ENCODE measurements around the gene PSAT1.

The PSAT1 gene

DNA sequence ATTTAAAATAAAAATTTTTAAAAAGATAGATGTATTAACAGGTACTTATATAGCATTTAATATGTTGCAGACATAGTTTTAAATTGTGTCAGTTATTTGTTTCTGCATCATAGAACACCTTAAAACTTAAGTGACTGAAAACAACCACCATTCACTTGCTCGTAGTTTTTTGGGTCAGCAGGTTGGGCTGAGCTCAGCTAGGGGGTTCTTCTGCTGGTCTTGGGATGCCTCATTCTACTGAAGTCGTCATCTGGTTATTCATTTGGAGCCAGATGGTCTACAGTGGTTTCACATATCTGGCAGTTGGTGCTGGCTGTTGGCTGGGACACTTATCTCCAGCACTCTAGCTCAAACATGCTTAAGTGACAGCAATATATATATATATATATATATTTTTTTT is 29.6 kb downstream of the PSAT1 start:
- no peak overlapping the region for H4K91ac ChIP-seq (ENCODE audit: low read depth, low read length)
- H3K4me1 ChIP-seq (ENCODE audit: control insufficient read depth in 1 of 2, insufficient read depth in 2 of 2, low read length in 2 of 2), result peaks cover 0 to 2% of the 10 kb centered on the region in 2 experiments
- H3K4ac ChIP-seq (ENCODE audit: low read depth, low read length), result no peak overlapping the region
- no peak overlapping the region for H4K8ac ChIP-seq (ENCODE audit: low read depth, low read length)
- peaks cover 0 to 4% of the 10 kb centered on the region in 2 experiments for H3K36me3 ChIP-seq (ENCODE audit: control insufficient read depth in 1 of 2, insufficient read depth in 2 of 2, low read length in 2 of 2)
- no peak overlapping the region for H3K4me3 ChIP-seq (ENCODE audit: low read depth, low read length)
- no peak overlapping the region for H3K27ac ChIP-seq (ENCODE audit: low read depth, low read length)
- no peak overlapping the region for H2AK5ac ChIP-seq (ENCODE audit: low read length)
- no peak for DNase-seq
- H4K12ac ChIP-seq (ENCODE audit: low read depth, low read length), result no peak overlapping the region
- H2BK12ac ChIP-seq (ENCODE audit: low read length), result no peak overlapping the region
- H3K27me3 ChIP-seq (ENCODE audit: insufficient read depth, low read length), result no peaks in the 10 kb centered on the region
- no peak overlapping the region for H2BK5ac ChIP-seq (ENCODE audit: low read depth, low read length, poor library complexity)
- H3K18ac ChIP-seq (ENCODE audit: low read length), result no peak overlapping the region
- no peaks in the 10 kb centered on the region for H3K9me3 ChIP-seq (ENCODE audit: insufficient read depth, low read depth, low read length)
- H3K79me2 ChIP-seq (ENCODE audit: control insufficient read depth, insufficient read depth, low read length, poor library complexity), result no peaks in the 10 kb centered on the region
- H3K79me1 ChIP-seq (ENCODE audit: low read length), result no peaks in the 10 kb centered on the region
- no peak overlapping the region for H3K14ac ChIP-seq (ENCODE audit: low read length)
- no peak overlapping the region for H2AFZ ChIP-seq (ENCODE audit: insufficient read depth, low read length, poor library complexity)
- no peak overlapping the region for H2BK120ac ChIP-seq (ENCODE audit: insufficient read depth, low read length, poor library complexity)
- no peak overlapping the region for H3K4me2 ChIP-seq (ENCODE audit: low read length)
- H3K9ac ChIP-seq (ENCODE audit: low read length), result no peak overlapping the region
- H3K23ac ChIP-seq (ENCODE audit: low read length), result no peak overlapping the region
- WGBS (ENCODE audit: extremely low coverage, insufficient coverage, insufficient read length), result no CpG with 5 or more reads among the region's 2 CpGs

DNA sequence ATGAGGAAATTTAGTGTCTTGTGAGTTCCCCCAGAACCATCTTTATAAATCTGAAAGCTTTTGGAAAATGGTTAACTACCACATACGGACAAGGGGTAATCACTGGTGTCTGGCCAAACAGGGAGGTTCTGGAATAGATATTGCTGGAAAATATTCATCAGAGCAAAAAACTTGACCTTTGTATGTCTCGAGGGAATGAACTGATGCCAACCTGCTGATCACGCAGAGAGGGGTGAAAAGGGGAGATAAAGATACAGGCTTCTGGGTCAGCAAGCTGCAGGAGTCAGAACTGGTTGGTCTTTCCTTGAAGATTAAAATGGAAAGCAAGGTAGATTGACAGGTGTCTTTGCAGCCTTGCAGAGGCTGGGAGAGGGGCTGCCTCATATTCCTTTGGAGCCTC is 35.5 kb downstream of the PSAT1 start:
- no peak overlapping the region for H3K18ac ChIP-seq (ENCODE audit: low read length)
- no peaks in the 10 kb centered on the region for H3K4me1 ChIP-seq (ENCODE audit: control insufficient read depth in 1 of 2, insufficient read depth in 2 of 2, low read length in 2 of 2)

DNA sequence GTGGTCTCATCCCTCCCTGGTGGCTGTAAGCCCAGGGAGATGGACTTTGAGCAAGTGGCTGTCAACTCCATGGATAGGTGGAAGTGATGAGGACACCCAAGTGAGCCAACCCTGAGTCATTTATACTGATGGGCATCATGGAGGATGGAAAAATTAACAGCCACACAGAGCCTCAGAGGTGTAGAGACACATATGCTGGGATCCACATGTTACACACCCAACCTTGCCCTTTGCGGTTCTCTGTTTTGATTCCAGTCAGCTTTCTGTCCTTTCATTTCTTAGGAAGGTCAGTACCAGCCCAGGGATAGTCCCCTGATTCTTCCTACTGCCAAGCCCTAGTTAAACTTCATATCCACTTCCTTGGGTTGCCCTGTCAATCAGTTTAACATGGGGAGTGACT is 51.9 kb downstream of the PSAT1 start:
- no peak overlapping the region for H2AFZ ChIP-seq (ENCODE audit: insufficient read depth, low read length, poor library complexity)
- H3K14ac ChIP-seq (ENCODE audit: low read length), result no peak overlapping the region
- no peak overlapping the region for H2BK5ac ChIP-seq (ENCODE audit: low read depth, low read length, poor library complexity)
- no peak overlapping the region for H3K18ac ChIP-seq (ENCODE audit: low read length)
- no peak overlapping the region for H3K4ac ChIP-seq (ENCODE audit: low read depth, low read length)
- H3K4me2 ChIP-seq (ENCODE audit: low read length), result no peak overlapping the region
- no peak overlapping the region for H4K12ac ChIP-seq (ENCODE audit: low read depth, low read length)
- no peak overlapping the region for H3K9ac ChIP-seq (ENCODE audit: low read length)
- H2BK120ac ChIP-seq (ENCODE audit: insufficient read depth, low read length, poor library complexity), result no peak overlapping the region
- H2BK12ac ChIP-seq (ENCODE audit: low read length), result no peak overlapping the region
- no peak for DNase-seq
- no CpG with 5 or more reads among the region's 1 CpG for WGBS (ENCODE audit: extremely low coverage, insufficient coverage, insufficient read length)
- no peaks in the 10 kb centered on the region for H3K36me3 ChIP-seq (ENCODE audit: control insufficient read depth in 1 of 2, insufficient read depth in 2 of 2, low read length in 2 of 2)
- no peaks in the 10 kb centered on the region for H3K79me2 ChIP-seq (ENCODE audit: control insufficient read depth, insufficient read depth, low read length, poor library complexity)
- H3K4me1 ChIP-seq (ENCODE audit: control insufficient read depth in 1 of 2, insufficient read depth in 2 of 2, low read length in 2 of 2), result peaks cover 0 to 3% of the 10 kb centered on the region in 2 experiments
- no peak overlapping the region for H3K27ac ChIP-seq (ENCODE audit: low read depth, low read length)
- no peaks in the 10 kb centered on the region for H3K79me1 ChIP-seq (ENCODE audit: low read length)
- H3K4me3 ChIP-seq (ENCODE audit: low read depth, low read length), result no peak overlapping the region
- H4K91ac ChIP-seq (ENCODE audit: low read depth, low read length), result no peak overlapping the region
- H3K9me3 ChIP-seq (ENCODE audit: insufficient read depth, low read depth, low read length), result peaks cover 2% of the 10 kb centered on the region
- no peak overlapping the region for H3K23ac ChIP-seq (ENCODE audit: low read length)
- no peak overlapping the region for H2AK5ac ChIP-seq (ENCODE audit: low read length)
- H4K8ac ChIP-seq (ENCODE audit: low read depth, low read length), result no peak overlapping the region
- no peaks in the 10 kb centered on the region for H3K27me3 ChIP-seq (ENCODE audit: insufficient read depth, low read length)

More for the DNA sequence above, 35.5 kb downstream of the PSAT1 start:
- H3K79me1 ChIP-seq (ENCODE audit: low read length), result no peaks in the 10 kb centered on the region
- H3K9me3 ChIP-seq (ENCODE audit: insufficient read depth, low read depth, low read length), result no peaks in the 10 kb centered on the region
- H3K14ac ChIP-seq (ENCODE audit: low read length), result no peak overlapping the region
- WGBS (ENCODE audit: extremely low coverage, insufficient coverage, insufficient read length), result no CpG with 5 or more reads among the region's 3 CpGs
- no peaks in the 10 kb centered on the region for H3K79me2 ChIP-seq (ENCODE audit: control insufficient read depth, insufficient read depth, low read length, poor library complexity)
- H3K4me3 ChIP-seq (ENCODE audit: low read depth, low read length), result no peak overlapping the region
- no peak overlapping the region for H2BK5ac ChIP-seq (ENCODE audit: low read depth, low read length, poor library complexity)
- no peak overlapping the region for H3K4ac ChIP-seq (ENCODE audit: low read depth, low read length)
- H3K36me3 ChIP-seq (ENCODE audit: control insufficient read depth in 1 of 2, insufficient read depth in 2 of 2, low read length in 2 of 2), result no peaks in the 10 kb centered on the region
- no peak overlapping the region for H2AK5ac ChIP-seq (ENCODE audit: low read length)
- H4K91ac ChIP-seq (ENCODE audit: low read depth, low read length), result no peak overlapping the region
- H4K8ac ChIP-seq (ENCODE audit: low read depth, low read length), result no peak overlapping the region
- no peaks in the 10 kb centered on the region for H3K27me3 ChIP-seq (ENCODE audit: insufficient read depth, low read length)
- no peak overlapping the region for H3K23ac ChIP-seq (ENCODE audit: low read length)
- no peak overlapping the region for H3K9ac ChIP-seq (ENCODE audit: low read length)
- H2BK120ac ChIP-seq (ENCODE audit: insufficient read depth, low read length, poor library complexity), result no peak overlapping the region
- no peak overlapping the region for H3K27ac ChIP-seq (ENCODE audit: low read depth, low read length)
- H3K4me2 ChIP-seq (ENCODE audit: low read length), result no peak overlapping the region
- H2AFZ ChIP-seq (ENCODE audit: insufficient read depth, low read length, poor library complexity), result no peak overlapping the region
- H2BK12ac ChIP-seq (ENCODE audit: low read length), result no peak overlapping the region
- DNase-seq, result no peak
- no peak overlapping the region for H4K12ac ChIP-seq (ENCODE audit: low read depth, low read length)

DNA sequence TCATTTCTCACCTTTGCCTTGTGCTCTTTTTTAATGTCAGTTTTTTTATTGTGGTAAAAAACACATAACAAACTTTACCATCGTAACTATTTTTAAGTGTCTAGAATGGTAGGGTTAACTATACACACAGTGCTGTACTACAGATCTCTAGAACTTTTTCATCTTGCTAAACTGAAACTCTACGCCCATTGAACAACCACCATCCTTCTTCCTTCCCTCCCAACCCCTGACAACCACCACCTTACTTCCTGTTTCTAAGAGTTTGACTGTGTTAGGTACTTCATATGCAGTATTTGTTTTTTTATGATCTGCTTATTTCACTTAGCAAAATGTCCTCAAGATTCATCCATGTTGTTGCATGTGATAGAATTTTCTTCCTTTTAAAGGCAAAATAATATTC is 54.9 kb downstream of the PSAT1 start:
- Histone ChIP-seq H3K23ac (ENCODE audit: low read length) (no peak overlapping the region), H2BK12ac (ENCODE audit: low read length) (no peak overlapping the region), H3K79me1 (ENCODE audit: low read length) (no peaks in the 10 kb centered on the region), H2BK5ac (ENCODE audit: low read depth, low read length, poor library complexity) (no peak overlapping the region), H2BK120ac (ENCODE audit: insufficient read depth, low read length, poor library complexity) (no peak overlapping the region), H4K12ac (ENCODE audit: low read depth, low read length) (no peak overlapping the region), H3K4me3 (ENCODE audit: low read depth, low read length) (no peak overlapping the region), H3K27me3 (ENCODE audit: insufficient read depth, low read length) (no peaks in the 10 kb centered on the region), H3K9me3 (ENCODE audit: insufficient read depth, low read depth, low read length) (peaks cover 2% of the 10 kb centered on the region), H3K27ac (ENCODE audit: low read depth, low read length) (no peak overlapping the region), H4K8ac (ENCODE audit: low read depth, low read length) (no peak overlapping the region), H3K4me1 (ENCODE audit: control insufficient read depth in 1 of 2, insufficient read depth in 2 of 2, low read length in 2 of 2) (no peaks in the 10 kb centered on the region), H2AK5ac (ENCODE audit: low read length) (no peak overlapping the region), H3K9ac (ENCODE audit: low read length) (no peak overlapping the region), H3K4me2 (ENCODE audit: low read length) (no peak overlapping the region), H3K14ac (ENCODE audit: low read length) (no peak overlapping the region), H4K91ac (ENCODE audit: low read depth, low read length) (no peak overlapping the region), H3K79me2 (ENCODE audit: control insufficient read depth, insufficient read depth, low read length, poor library complexity) (no peaks in the 10 kb centered on the region), H3K18ac (ENCODE audit: low read length) (no peak overlapping the region), H3K4ac (ENCODE audit: low read depth, low read length) (no peak overlapping the region), H2AFZ (ENCODE audit: insufficient read depth, low read length, poor library complexity) (no peak overlapping the region), H3K36me3 (ENCODE audit: control insufficient read depth in 1 of 2, insufficient read depth in 2 of 2, low read length in 2 of 2) (no peaks in the 10 kb centered on the region)
- WGBS (ENCODE audit: extremely low coverage, insufficient coverage, insufficient read length), result no CpG with 5 or more reads among the region's 2 CpGs
- no peak for DNase-seq
